ENCODE data around the gene NAGA. TPM values are rescaled to one million over a fixed set of nuclear protein-coding genes. Genes with fewer than 3 reads are reported as not detected.

The NAGA gene
- total RNA-seq, 1 donor from 2014 or later, result 12.3 TPM

- no peak for DNase-seq (ENCODE audit: low read depth in 2 of 2)
Measured at GRCh38 chr22:42050641-42051180, 19.9 kb downstream of the NAGA start.

- no peak for DNase-seq (ENCODE audit: low read depth in 2 of 2)
Measured at GRCh38 chr22:42041784-42042183, 28.8 kb downstream of the NAGA start.

- no peak for DNase-seq (ENCODE audit: low read depth in 2 of 2)
Measured at GRCh38 chr22:42039271-42039670, 31.3 kb downstream of the NAGA start.

- no peak for DNase-seq (ENCODE audit: low read depth in 2 of 2)
Measured at GRCh38 chr22:42035256-42035655, 35.4 kb downstream of the NAGA start.

- no peak for DNase-seq (ENCODE audit: low read depth in 2 of 2)
Measured at GRCh38 chr22:42033263-42034181, 37.1 kb downstream of the NAGA start.

- no peak for DNase-seq (ENCODE audit: low read depth in 2 of 2)
Measured at GRCh38 chr22:42026705-42027104, 43.9 kb downstream of the NAGA start.

- DNase-seq (ENCODE audit: low read depth in 2 of 2), result no peak
Measured at GRCh38 chr22:42025421-42025820, 45.2 kb downstream of the NAGA start.

- no peak for DNase-seq (ENCODE audit: low read depth in 2 of 2)
Measured at GRCh38 chr22:42022162-42022847, 48.3 kb downstream of the NAGA start.

GRCh38 chr22:42021571-42021970 is 49.0 kb downstream of the NAGA start:
- no peak for DNase-seq (ENCODE audit: low read depth in 2 of 2)

- no peak for DNase-seq (ENCODE audit: low read depth in 2 of 2)
Measured at GRCh38 chr22:42018224-42018623, 52.4 kb downstream of the NAGA start.

GRCh38 chr22:42016111-42016510 is 54.5 kb downstream of the NAGA start:
- DNase-seq (ENCODE audit: low read depth in 2 of 2), result no peak

- no peak for DNase-seq (ENCODE audit: low read depth in 2 of 2)
Measured at GRCh38 chr22:42013385-42013784, 57.2 kb downstream of the NAGA start.

GRCh38 chr22:42010778-42011177 is 59.8 kb downstream of the NAGA start:
- no peak for DNase-seq (ENCODE audit: low read depth in 2 of 2)

Other genes with a start within 250 kb of the NAGA start
- gene SREBF2, start 237.7 kb downstream of the NAGA start, total RNA-seq, result 36.4 and 47.2 TPM in 2 replicates
- gene SHISA8, start 155.7 kb downstream of the NAGA start, total RNA-seq, result not detected in 2 replicates
- under 0.01 TPM in 1 of 2 replicates, not detected in the other for gene TNFRSF13C, start 144.0 kb downstream of the NAGA start, total RNA-seq
- 5.4 and 15.9 TPM in 2 replicates for gene CENPM, start 123.7 kb downstream of the NAGA start, total RNA-seq
- under 0.01 TPM in 2 replicates for gene SEPTIN3, start 101.4 kb downstream of the NAGA start, total RNA-seq
- not detected in 2 replicates for gene WBP2NL, start 72.0 kb downstream of the NAGA start, total RNA-seq
- 17.0 and 22.8 TPM in 2 replicates for gene PHETA2, start 3.4 kb upstream of the NAGA start, total RNA-seq
- gene SMDT1, start 8.9 kb upstream of the NAGA start, total RNA-seq, result 7.6 and 8.1 TPM in 2 replicates
- 47.9 and 48.2 TPM in 2 replicates for gene NDUFA6, start 20.0 kb upstream of the NAGA start, total RNA-seq
- under 0.01 and 0.20 TPM in 2 replicates for gene CYP2D6, start 60.0 kb upstream of the NAGA start, total RNA-seq
- gene TCF20, start 199.8 kb upstream of the NAGA start, total RNA-seq, result 13.3 and 16.9 TPM in 2 replicates